Neural cell (in vitro differentiated cells): ENCODE measurements around the gene HIKESHI. TPM values are rescaled to one million over a fixed set of nuclear protein-coding genes. Genes with fewer than 3 reads are reported as not detected.

Experiments used
- H2AFZ ChIP-seq: fragments of 200-600, 300-800 bp; sonication (generic), shearing (Covaris generic); 2 replicates; pipeline ENCODE4 v1.6.0; 2014; ENCODE audit warnings: low read depth, mild to moderate bottlenecking, antibody characterized with exemption, low read length, moderate library complexity
- H3F3A ChIP-seq: fragments of 200-600 bp; shearing (Covaris generic); 2 replicates; pipeline ENCODE4 v1.6.1; 2016; ENCODE audit warnings: mild to moderate bottlenecking, moderate library complexity, mixed read lengths, antibody characterized with exemption, low read length; ENCODE audit not compliant: insufficient read depth, poor library complexity, severe bottlenecking
- H3K27ac ChIP-seq: fragments of 200-600, 300-800 bp; sonication (generic), shearing (Covaris generic); 2 replicates; pipeline ENCODE4 v1.5.1; 2014; ENCODE audit warnings: mild to moderate bottlenecking, low read length, moderate library complexity
- H3K27me3 ChIP-seq: fragments of 300-800, 200-600 bp; sonication (generic), shearing (Covaris generic); 2 replicates; pipeline ENCODE4 v1.6.0; 2014; ENCODE audit warnings: mild to moderate bottlenecking, low read depth, low read length, moderate library complexity; ENCODE audit not compliant: insufficient read depth
- H3K36me3 ChIP-seq: fragments of 300-800, 200-600 bp; sonication (generic), shearing (Covaris generic); 2 replicates; pipeline ENCODE4 v1.5.1; 2014; ENCODE audit warnings: mild to moderate bottlenecking, antibody characterized with exemption, low read length, moderate library complexity; ENCODE audit not compliant: insufficient read depth
- H3K4me2 ChIP-seq: fragments of 300-800, 200-600 bp; sonication (generic), shearing (Covaris generic); 2 replicates; pipeline ENCODE4 v1.6.0; 2014; ENCODE audit warnings: mild to moderate bottlenecking, low read length
- H3K4me3 ChIP-seq: fragments of 300-800, 200-600 bp; sonication (generic), shearing (Covaris generic); 2 replicates; pipeline ENCODE4 v1.5.1; 2014; ENCODE audit warnings: mild to moderate bottlenecking, low read length, moderate library complexity
- H3K79me2 ChIP-seq: fragments of 200-600 bp; shearing (Covaris generic); replicated peaks from 2 replicates; pipeline ENCODE4 v1.6.0; 2014; ENCODE audit warnings: mild to moderate bottlenecking, low read length, moderate library complexity; ENCODE audit not compliant: insufficient read depth
- H3K9ac ChIP-seq: fragments of 300-800, 200-600 bp; sonication (generic), shearing (Covaris generic); 2 replicates; pipeline ENCODE4 v1.6.1; 2016; ENCODE audit warnings: mild to moderate bottlenecking, low read length, mixed read lengths
- H3K9me2 ChIP-seq: fragments of 200-600 bp; shearing (Covaris generic); 2 replicates; pipeline ENCODE4 v1.6.1; 2016; ENCODE audit warnings: mild to moderate bottlenecking, low read length, mixed read lengths; ENCODE audit not compliant: insufficient read depth
- H3K9me3 ChIP-seq: fragments of 200-600, 300-800 bp; sonication (generic), shearing (Covaris generic); 2 replicates; pipeline ENCODE4 v1.6.1; 2016; ENCODE audit warnings: mild to moderate bottlenecking, mixed run types, low read length, moderate library complexity, mixed read lengths
- H4K20me1 ChIP-seq: fragments of 200-600 bp; shearing (Covaris generic); 2 replicates; pipeline ENCODE4 v1.6.1; 2016; ENCODE audit warnings: mild to moderate bottlenecking, mixed run types; ENCODE audit not compliant: insufficient read depth
- EP300 ChIP-seq: fragments of 450-650 bp; conservative IDR thresholded peaks from 2 replicates; pipeline ENCODE4 v1.6.1; 2014; ENCODE audit warnings: antibody characterized with exemption, mild to moderate bottlenecking, moderate library complexity; ENCODE audit not compliant: poor library complexity, severe bottlenecking
- EZH2 ChIP-seq: fragments of 200-600, 300-800 bp; shearing (Covaris generic), sonication (generic); IDR thresholded peaks from 2 replicates; pipeline ENCODE4 v1.6.1; 2014; ENCODE audit warnings: antibody characterized with exemption, low read length, borderline replicate concordance, mild to moderate bottlenecking; ENCODE audit not compliant: insufficient read depth, poor library complexity, severe bottlenecking
- MXI1 ChIP-seq: fragments of 450-650 bp; conservative IDR thresholded peaks from 2 replicates; pipeline ENCODE4 v1.6.1; 2014; ENCODE audit warnings: antibody characterized with exemption, mild to moderate bottlenecking; ENCODE audit not compliant: poor library complexity, severe bottlenecking
- POLR2AphosphoS5 ChIP-seq: IDR thresholded peaks from 2 replicates; pipeline ENCODE4 v1.6.1; 2012
- RAD21 ChIP-seq: fragments of 450-650 bp; conservative IDR thresholded peaks from 2 replicates; pipeline ENCODE4 v1.6.1; 2014; ENCODE audit warnings: antibody characterized with exemption, mild to moderate bottlenecking, moderate library complexity
- SMC3 ChIP-seq: fragments of 450-650 bp; conservative IDR thresholded peaks from 2 replicates; pipeline ENCODE4 v1.6.1; 2014; ENCODE audit warnings: antibody characterized with exemption, mild to moderate bottlenecking, moderate library complexity; ENCODE audit not compliant: poor library complexity
- TAF1 ChIP-seq: IDR thresholded peaks from 2 replicates; pipeline ENCODE4 v1.6.1; 2012; ENCODE audit warnings: low read depth
- polyA plus RNA-seq: library from polyadenylated mRNA; depleted of rRNA; stranded (reverse); fragments of >200 nt; gene quantifications from 2 replicates; pipeline ENCODE4 v1.2.3, GENCODE V29; 2014
- TF ChIP-seq, protein P1 (sequence below): fragments of 450-650 bp; IDR thresholded peaks from 2 replicates; pipeline ENCODE4 v1.5.1; 2014; ENCODE audit warnings: antibody characterized with exemption, mild to moderate bottlenecking, moderate library complexity; ENCODE audit not compliant: poor library complexity, severe bottlenecking
- TF ChIP-seq, protein P2 (sequence below): IDR thresholded peaks from 2 replicates; pipeline ENCODE4 v1.6.1; 2012; ENCODE audit warnings: borderline replicate concordance

HIKESHI gene
- polyA plus RNA-seq, 1 donor from 2014 or later = 180 TPM

DNA sequence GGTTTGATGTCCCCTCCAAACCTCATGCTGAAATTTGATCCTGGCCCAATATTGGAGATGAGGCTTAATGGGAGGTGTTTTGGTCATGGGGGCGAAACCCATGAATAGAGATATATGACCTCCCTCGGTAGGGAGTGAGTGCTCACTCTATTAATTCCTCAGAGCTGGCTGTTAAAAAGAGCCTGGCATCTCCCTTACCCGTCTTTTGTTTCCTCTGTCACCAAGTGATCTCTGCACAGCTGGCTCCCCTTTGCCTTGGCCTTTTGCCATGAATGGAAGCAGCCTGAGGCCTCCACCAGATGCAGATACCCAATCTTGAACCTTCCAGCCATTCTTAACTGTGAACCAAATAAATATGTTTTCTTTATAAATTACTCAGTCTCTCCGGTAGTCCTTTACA is 68.1 kb downstream of the HIKESHI start:
- H3K79me2 ChIP-seq = no peaks in the 10 kb centered on the region
- peak overlapping the region; percentile 60 for H3K27ac ChIP-seq
- no peaks in the 10 kb centered on the region for H4K20me1 ChIP-seq
- no peaks in the 10 kb centered on the region for H3K9me3 ChIP-seq
- no peak overlapping the region for H3K4me2 ChIP-seq
- no peak for TF ChIP-seq TAF1
- no peak for TF ChIP-seq RAD21
- no peak for TF ChIP-seq MXI1
- TF ChIP-seq, protein P1, sequence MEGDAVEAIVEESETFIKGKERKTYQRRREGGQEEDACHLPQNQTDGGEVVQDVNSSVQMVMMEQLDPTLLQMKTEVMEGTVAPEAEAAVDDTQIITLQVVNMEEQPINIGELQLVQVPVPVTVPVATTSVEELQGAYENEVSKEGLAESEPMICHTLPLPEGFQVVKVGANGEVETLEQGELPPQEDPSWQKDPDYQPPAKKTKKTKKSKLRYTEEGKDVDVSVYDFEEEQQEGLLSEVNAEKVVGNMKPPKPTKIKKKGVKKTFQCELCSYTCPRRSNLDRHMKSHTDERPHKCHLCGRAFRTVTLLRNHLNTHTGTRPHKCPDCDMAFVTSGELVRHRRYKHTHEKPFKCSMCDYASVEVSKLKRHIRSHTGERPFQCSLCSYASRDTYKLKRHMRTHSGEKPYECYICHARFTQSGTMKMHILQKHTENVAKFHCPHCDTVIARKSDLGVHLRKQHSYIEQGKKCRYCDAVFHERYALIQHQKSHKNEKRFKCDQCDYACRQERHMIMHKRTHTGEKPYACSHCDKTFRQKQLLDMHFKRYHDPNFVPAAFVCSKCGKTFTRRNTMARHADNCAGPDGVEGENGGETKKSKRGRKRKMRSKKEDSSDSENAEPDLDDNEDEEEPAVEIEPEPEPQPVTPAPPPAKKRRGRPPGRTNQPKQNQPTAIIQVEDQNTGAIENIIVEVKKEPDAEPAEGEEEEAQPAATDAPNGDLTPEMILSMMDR = no peak
- TF ChIP-seq SMC3 = no peak
- TF ChIP-seq EP300 = no peak
- no peak for TF ChIP-seq EZH2
- no peak for TF ChIP-seq POLR2AphosphoS5
- TF ChIP-seq, protein P2, sequence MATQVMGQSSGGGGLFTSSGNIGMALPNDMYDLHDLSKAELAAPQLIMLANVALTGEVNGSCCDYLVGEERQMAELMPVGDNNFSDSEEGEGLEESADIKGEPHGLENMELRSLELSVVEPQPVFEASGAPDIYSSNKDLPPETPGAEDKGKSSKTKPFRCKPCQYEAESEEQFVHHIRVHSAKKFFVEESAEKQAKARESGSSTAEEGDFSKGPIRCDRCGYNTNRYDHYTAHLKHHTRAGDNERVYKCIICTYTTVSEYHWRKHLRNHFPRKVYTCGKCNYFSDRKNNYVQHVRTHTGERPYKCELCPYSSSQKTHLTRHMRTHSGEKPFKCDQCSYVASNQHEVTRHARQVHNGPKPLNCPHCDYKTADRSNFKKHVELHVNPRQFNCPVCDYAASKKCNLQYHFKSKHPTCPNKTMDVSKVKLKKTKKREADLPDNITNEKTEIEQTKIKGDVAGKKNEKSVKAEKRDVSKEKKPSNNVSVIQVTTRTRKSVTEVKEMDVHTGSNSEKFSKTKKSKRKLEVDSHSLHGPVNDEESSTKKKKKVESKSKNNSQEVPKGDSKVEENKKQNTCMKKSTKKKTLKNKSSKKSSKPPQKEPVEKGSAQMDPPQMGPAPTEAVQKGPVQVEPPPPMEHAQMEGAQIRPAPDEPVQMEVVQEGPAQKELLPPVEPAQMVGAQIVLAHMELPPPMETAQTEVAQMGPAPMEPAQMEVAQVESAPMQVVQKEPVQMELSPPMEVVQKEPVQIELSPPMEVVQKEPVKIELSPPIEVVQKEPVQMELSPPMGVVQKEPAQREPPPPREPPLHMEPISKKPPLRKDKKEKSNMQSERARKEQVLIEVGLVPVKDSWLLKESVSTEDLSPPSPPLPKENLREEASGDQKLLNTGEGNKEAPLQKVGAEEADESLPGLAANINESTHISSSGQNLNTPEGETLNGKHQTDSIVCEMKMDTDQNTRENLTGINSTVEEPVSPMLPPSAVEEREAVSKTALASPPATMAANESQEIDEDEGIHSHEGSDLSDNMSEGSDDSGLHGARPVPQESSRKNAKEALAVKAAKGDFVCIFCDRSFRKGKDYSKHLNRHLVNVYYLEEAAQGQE = no peak
- no peak overlapping the region for H2AFZ ChIP-seq
- no peaks in the 10 kb centered on the region for H3K9me2 ChIP-seq
- H3K4me3 ChIP-seq = no peak overlapping the region
- H3F3A ChIP-seq = no peaks in the 10 kb centered on the region
- H3K27me3 ChIP-seq = no peaks in the 10 kb centered on the region
- H3K36me3 ChIP-seq = no peaks in the 10 kb centered on the region
- H3K9ac ChIP-seq = no peak overlapping the region

DNA sequence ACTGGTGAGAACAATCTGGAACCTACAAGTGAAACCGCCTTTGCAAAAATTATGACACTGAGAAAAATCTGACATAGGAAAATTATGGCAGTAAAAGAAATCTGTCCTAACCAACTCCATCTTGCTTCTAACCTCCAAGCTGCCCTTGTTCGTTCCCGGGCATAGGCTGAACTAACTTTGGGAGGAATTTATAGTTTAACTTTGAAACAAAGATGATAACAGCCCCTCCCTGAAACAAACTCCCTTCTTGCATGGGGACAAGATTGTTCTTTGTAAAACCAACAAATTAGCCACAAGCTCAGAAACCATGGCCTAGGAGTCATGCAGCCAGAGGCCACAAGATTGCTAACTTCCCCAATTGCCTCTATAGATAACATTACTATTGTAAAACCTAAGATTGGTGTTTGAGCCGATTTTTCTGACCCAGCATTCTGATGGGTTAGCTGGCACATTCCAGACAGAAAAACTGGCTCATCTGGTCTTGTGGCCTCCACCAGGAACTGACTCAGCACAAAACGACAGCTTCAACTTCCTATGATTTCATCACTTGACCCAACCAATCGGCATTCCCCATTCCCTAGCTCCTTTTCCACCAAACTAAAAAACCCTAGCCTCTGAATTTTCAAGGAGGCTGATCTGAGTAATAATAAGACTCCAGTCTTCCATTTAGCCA is 69.0 kb downstream of the HIKESHI start:
- Histone ChIP-seq H3K9me3 (no peaks in the 10 kb centered on the region), H3K27me3 (no peaks in the 10 kb centered on the region), H4K20me1 (no peaks in the 10 kb centered on the region), H3F3A (no peaks in the 10 kb centered on the region), H3K79me2 (no peaks in the 10 kb centered on the region), H2AFZ (no peak overlapping the region), H3K9me2 (no peaks in the 10 kb centered on the region), H3K4me2 (no peak overlapping the region), H3K36me3 (no peaks in the 10 kb centered on the region), H3K9ac (no peak overlapping the region), H3K4me3 (no peak overlapping the region), H3K27ac (no peak overlapping the region)
- TF ChIP-seq, protein P2 = no peak
- TF ChIP-seq TAF1 = no peak
- no peak for TF ChIP-seq EZH2
- no peak for TF ChIP-seq POLR2AphosphoS5
- no peak for TF ChIP-seq MXI1
- no peak for TF ChIP-seq RAD21
- no peak for TF ChIP-seq SMC3
- TF ChIP-seq EP300 = no peak
- TF ChIP-seq, protein P1 = no peak
